Activated CD8-positive, alpha-beta memory T cell treated with anti-CD3 and anti-CD28 coated beads for 48 hours (primary cell): ENCODE results near the gene CD69.

Source experiments
- DNase-seq, 3 experiments: peaks; one replicate each; pipeline ENCODE4 v3.0.0-alpha.2; 2020; ENCODE audit warnings: low read depth in 2 of 3, low spot score in 2 of 3

Gene CD69

GRCh38 chr12:9760699-9761418 is at the start of gene CD69:
CD69 (minus strand) TSS chr12:9760901; CDS start chr12:9760820, 81 bp downstream.
- no peak for DNase-seq

GRCh38 chr12:9809866-9810265 is 49.2 kb upstream of the CD69 start:
- DNase-seq, result no peak

- no peak for DNase-seq
Observed at GRCh38 chr12:9809338-9809737, 48.6 kb upstream of the CD69 start.

- DNase-seq, result no peak
Observed at GRCh38 chr12:9808504-9808903, 47.8 kb upstream of the CD69 start.

GRCh38 chr12:9806714-9807113 is 46.0 kb upstream of the CD69 start:
- DNase-seq, result no peak

- DNase-seq, result no peak
Observed at GRCh38 chr12:9805883-9806282, 45.2 kb upstream of the CD69 start.

- DNase-seq, result no peak
Observed at GRCh38 chr12:9799961-9800360, 39.3 kb upstream of the CD69 start.

GRCh38 chr12:9797722-9798619 is 37.3 kb upstream of the CD69 start:
- DNase-seq, result peak in 2 of 3 experiments; percentile 10 to 27

- DNase-seq, result no peak
Observed at GRCh38 chr12:9796971-9797370, 36.3 kb upstream of the CD69 start.

GRCh38 chr12:9796346-9796745 is 35.6 kb upstream of the CD69 start:
- no peak for DNase-seq

- DNase-seq, result no peak
Observed at GRCh38 chr12:9795945-9796344, 35.2 kb upstream of the CD69 start.

- no peak for DNase-seq
Observed at GRCh38 chr12:9794484-9795093, 33.9 kb upstream of the CD69 start.

- no peak for DNase-seq
Observed at GRCh38 chr12:9793779-9794395, 33.2 kb upstream of the CD69 start.

- no peak for DNase-seq
Observed at GRCh38 chr12:9792961-9793617, 32.4 kb upstream of the CD69 start.

- no peak for DNase-seq
Observed at GRCh38 chr12:9792185-9792900, 31.6 kb upstream of the CD69 start.

- no peak for DNase-seq
Observed at GRCh38 chr12:9786726-9787717, 26.3 kb upstream of the CD69 start.

- DNase-seq, result no peak
Observed at GRCh38 chr12:9784816-9785215, 24.1 kb upstream of the CD69 start.

- no peak for DNase-seq
Observed at GRCh38 chr12:9784326-9784725, 23.6 kb upstream of the CD69 start.
